Nephron (organoid): Measurements from ENCODE around the gene ABLIM2.
"Not testable (repeated sequence)": the region's sequence is repeated elsewhere in the genome, so short reads cannot be mapped to it uniquely, and the experiment has no call there.

Experiments
- H3K27ac Mint-ChIP-seq, 3 experiments: 2 replicates each; pipeline ENCODE4 v1.8.0; 2020; ENCODE audit warnings: mixed read lengths in 3 of 3, mild to moderate bottlenecking in 2 of 3, moderate library complexity in 1 of 3
- H3K27me3 Mint-ChIP-seq: 2 replicates; pipeline ENCODE4 v1.8.0; 2021; ENCODE audit warnings: low read depth, mild to moderate bottlenecking, moderate library complexity, mixed read lengths
- H3K36me3 Mint-ChIP-seq: 2 replicates; pipeline ENCODE4 v1.8.0; 2020; ENCODE audit warnings: low read depth, mixed read lengths
- H3K4me1 Mint-ChIP-seq: 2 replicates; pipeline ENCODE4 v1.8.0; 2020; ENCODE audit warnings: mixed read lengths
- H3K4me3 Mint-ChIP-seq, 3 experiments: 2 replicates each; pipeline ENCODE4 v1.8.0; 2020; ENCODE audit warnings: mild to moderate bottlenecking in 3 of 3, mixed read lengths in 3 of 3, moderate library complexity in 2 of 3
- H3K9me3 Mint-ChIP-seq: 2 replicates; pipeline ENCODE4 v1.8.0; 2020; ENCODE audit warnings: mixed read lengths
- TF ChIP-seq, protein P1 (sequence below), 3 experiments: fragments of 200-600 bp; sonication (generic); IDR thresholded peaks; one replicate each; pipeline ENCODE4 v1.5.0; 2021; ENCODE audit warnings: antibody characterized with exemption in 3 of 3; ENCODE audit not compliant: unreplicated experiment in 3 of 3

The ABLIM2 gene

DNA sequence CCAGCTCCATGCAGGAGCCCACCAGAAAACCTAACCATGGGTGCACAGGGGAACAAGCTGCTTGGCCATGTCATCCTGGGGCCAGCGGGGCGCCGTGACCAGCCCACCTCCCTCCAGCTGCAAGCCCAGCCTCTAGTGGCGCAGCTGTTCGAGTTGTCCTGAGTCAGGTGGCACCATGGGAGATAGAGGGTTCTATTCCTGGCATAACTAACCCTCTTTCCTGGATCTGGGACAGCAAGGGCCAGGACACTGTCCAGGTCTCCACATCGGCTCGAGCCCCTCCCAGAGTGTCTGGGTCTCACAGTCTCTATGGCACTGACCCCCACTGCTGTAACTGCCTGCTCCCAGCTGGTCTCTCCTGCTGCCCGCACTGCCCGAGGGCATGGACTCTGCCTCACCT is 16.7 kb downstream of the ABLIM2 start:
- peaks cover 29% of the 10 kb centered on the region for H3K27me3 Mint-ChIP-seq
- H3K27ac Mint-ChIP-seq: no peak overlapping the region
- TF ChIP-seq, protein P1, sequence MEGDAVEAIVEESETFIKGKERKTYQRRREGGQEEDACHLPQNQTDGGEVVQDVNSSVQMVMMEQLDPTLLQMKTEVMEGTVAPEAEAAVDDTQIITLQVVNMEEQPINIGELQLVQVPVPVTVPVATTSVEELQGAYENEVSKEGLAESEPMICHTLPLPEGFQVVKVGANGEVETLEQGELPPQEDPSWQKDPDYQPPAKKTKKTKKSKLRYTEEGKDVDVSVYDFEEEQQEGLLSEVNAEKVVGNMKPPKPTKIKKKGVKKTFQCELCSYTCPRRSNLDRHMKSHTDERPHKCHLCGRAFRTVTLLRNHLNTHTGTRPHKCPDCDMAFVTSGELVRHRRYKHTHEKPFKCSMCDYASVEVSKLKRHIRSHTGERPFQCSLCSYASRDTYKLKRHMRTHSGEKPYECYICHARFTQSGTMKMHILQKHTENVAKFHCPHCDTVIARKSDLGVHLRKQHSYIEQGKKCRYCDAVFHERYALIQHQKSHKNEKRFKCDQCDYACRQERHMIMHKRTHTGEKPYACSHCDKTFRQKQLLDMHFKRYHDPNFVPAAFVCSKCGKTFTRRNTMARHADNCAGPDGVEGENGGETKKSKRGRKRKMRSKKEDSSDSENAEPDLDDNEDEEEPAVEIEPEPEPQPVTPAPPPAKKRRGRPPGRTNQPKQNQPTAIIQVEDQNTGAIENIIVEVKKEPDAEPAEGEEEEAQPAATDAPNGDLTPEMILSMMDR (IDR thresholded peaks at IDR 0.05; ENCODE audit: unreplicated experiment in 3 of 3): no peak
- H3K4me1 Mint-ChIP-seq: peaks cover 28% of the 10 kb centered on the region
- no peak overlapping the region for H3K4me3 Mint-ChIP-seq
- peaks cover 9% of the 10 kb centered on the region for H3K9me3 Mint-ChIP-seq
- H3K36me3 Mint-ChIP-seq: peaks cover 8% of the 10 kb centered on the region

DNA sequence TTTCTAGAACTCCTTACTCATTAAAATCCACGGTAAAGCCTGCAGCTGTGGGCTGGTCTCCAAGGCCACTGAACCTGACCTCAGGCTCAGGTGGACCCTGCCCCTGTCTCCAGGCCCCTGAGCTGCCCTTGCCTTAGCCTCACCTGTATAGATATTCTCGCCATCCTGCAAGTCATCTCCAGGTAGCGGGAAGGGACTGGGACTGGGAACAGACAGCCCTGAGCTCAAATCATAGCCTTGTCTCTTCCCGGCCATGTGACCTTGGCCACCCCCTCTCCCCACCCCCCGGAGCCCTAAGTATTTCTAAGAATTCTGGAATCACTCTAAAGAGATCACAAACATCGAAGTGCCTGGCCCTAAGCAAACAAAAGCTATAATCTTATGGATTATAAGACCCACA is 17.7 kb downstream of the ABLIM2 start:
- TF ChIP-seq, protein P1 (IDR thresholded peaks at IDR 0.05; ENCODE audit: unreplicated experiment in 3 of 3): no peak

DNA sequence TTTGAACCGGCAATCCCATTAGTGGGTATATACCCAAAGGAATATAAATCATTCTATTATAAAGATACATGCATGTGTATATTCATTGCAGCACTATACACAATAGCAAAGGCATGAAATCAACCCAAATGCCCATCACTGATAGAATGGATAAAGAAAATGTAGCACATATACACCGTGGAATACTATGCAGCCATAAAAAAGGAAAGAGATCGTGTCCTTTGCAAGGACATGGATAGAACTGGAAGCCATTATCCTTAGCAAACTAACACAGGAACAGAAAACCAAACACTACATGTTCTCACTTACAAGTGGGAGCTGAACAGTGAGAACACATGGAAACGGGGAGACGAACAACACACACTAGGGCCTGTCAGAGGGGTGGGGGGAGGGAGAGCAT is 18.9 kb downstream of the ABLIM2 start:
- not testable (repeated sequence) for H3K4me3 Mint-ChIP-seq, H3K9me3 Mint-ChIP-seq, H3K36me3 Mint-ChIP-seq, H3K27ac Mint-ChIP-seq
- Mint-ChIP-seq H3K27me3 (peaks cover 25% of the 10 kb centered on the region), H3K4me1 (peaks cover 18% of the 10 kb centered on the region)

More for the DNA sequence above, 17.7 kb downstream of the ABLIM2 start:
- no peak overlapping the region for H3K27ac Mint-ChIP-seq
- peaks cover 28% of the 10 kb centered on the region for H3K27me3 Mint-ChIP-seq
- peaks cover 24% of the 10 kb centered on the region for H3K4me1 Mint-ChIP-seq
- no peak overlapping the region for H3K4me3 Mint-ChIP-seq
- peaks cover 9% of the 10 kb centered on the region for H3K9me3 Mint-ChIP-seq
- H3K36me3 Mint-ChIP-seq: peaks cover 8% of the 10 kb centered on the region

DNA sequence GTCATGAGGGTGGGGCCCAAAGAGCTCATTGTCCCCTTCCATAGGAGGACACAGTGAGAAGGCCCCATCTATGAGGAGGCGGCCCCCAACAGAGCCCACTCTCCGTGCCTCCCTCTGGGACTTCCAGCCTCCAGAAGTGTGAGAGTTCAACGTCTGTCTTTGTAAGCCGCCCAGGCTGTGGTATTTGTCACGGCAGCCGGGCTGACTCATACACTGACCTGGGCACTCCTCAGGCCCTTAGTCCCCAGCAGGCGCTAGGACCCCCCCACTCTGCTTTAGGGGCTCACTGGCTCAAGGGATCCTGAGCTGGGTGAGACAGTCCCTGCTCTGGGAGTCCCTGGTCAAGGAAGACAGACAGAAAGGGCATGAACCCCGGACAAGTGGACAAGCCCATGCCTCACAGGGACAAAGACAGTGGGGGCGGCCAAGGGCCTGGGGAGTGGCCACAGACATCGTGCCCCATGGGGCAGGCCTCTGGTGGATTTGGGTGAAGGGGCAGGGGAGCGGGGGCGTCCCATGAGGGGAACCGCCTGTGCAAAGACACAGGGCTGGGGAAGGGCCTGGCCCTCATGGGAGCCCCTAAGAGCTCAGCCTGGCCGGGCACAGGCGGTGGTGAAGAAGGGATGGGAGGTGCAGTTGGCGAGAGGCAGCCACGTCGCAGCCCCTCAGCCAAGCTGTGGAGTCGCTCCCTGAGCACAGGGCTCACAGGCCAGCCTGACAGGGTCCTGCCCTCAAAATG is 21.5 kb downstream of the ABLIM2 start:
- TF ChIP-seq, protein P1 (IDR thresholded peaks at IDR 0.05; ENCODE audit: unreplicated experiment in 3 of 3): no peak
- Mint-ChIP-seq H3K4me3 (no peak overlapping the region), H3K27me3 (peaks cover 26% of the 10 kb centered on the region), H3K27ac (no peak overlapping the region), H3K4me1 (peaks cover 8% of the 10 kb centered on the region), H3K36me3 (peaks cover 8% of the 10 kb centered on the region), H3K9me3 (peaks cover 9% of the 10 kb centered on the region)

DNA sequence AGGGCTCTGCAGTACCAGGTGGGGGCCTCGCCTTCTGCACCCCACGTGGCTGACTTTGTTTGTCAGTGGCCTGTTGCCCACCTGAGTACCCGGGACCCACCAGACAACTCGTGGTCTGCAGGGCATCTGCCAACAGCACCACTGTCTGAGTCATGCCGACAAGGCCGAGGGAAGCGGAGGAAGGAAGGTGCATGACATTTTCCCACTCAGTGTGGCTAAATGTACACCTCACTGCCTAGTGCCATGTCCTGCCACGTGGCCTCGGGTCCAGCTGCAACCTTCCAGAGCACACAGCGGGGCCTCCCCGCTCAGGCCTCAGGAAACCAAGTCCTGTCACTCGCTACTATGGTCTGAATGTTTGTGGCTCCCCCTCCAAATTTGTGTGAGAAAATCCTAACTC is 22.1 kb downstream of the ABLIM2 start:
- H3K4me3 Mint-ChIP-seq: no peak overlapping the region
- peaks cover 8% of the 10 kb centered on the region for H3K36me3 Mint-ChIP-seq
- peaks cover 6% of the 10 kb centered on the region for H3K4me1 Mint-ChIP-seq
- H3K27me3 Mint-ChIP-seq: peaks cover 19% of the 10 kb centered on the region
- H3K27ac Mint-ChIP-seq: no peak overlapping the region
- peaks cover 9% of the 10 kb centered on the region for H3K9me3 Mint-ChIP-seq
- TF ChIP-seq, protein P1 (IDR thresholded peaks at IDR 0.05; ENCODE audit: unreplicated experiment in 3 of 3): no peak

DNA sequence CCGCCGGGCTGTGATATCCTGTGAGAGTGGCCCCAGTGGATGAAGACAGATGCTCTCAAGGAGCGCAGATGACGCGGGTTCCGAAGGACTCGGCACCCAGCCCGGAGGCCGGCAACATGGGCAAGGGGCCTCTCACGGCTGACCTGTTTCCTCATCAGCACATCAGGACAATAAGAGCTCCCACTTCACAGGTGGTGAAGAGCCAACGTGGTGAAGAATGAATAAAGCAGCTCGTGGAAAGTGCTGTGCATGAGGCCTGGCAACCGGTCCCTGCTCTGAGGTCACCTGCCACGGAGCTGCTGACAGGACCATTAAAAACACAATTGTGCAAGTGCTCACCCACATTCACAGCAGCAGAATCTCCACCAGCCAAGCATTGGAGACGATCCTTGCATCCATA is 22.9 kb downstream of the ABLIM2 start:
- no peaks in the 10 kb centered on the region for H3K4me1 Mint-ChIP-seq
- TF ChIP-seq, protein P1 (IDR thresholded peaks at IDR 0.05; ENCODE audit: unreplicated experiment in 3 of 3): no peak
- peaks cover 8% of the 10 kb centered on the region for H3K36me3 Mint-ChIP-seq
- no peak overlapping the region for H3K27ac Mint-ChIP-seq
- peaks cover 22% of the 10 kb centered on the region for H3K27me3 Mint-ChIP-seq
- no peak overlapping the region for H3K4me3 Mint-ChIP-seq
- H3K9me3 Mint-ChIP-seq: peaks cover 9% of the 10 kb centered on the region
